HG02610 (cell line): Measurements from ENCODE around the gene CDCA7L.
"Not testable (repeated sequence)": the region's sequence is repeated elsewhere in the genome, so short reads cannot be mapped to it uniquely, and the experiment has no call there.

ENCODE experiments used
- ATAC-seq: cut with Tn5 transposase; IDR thresholded peaks from one replicate; pipeline ENCODE4 v1.9.1; 2021; ENCODE audit warnings: mild to moderate bottlenecking, moderate library complexity; ENCODE audit not compliant: unreplicated experiment

Gene CDCA7L

GRCh38 chr7:21944616-21945453 is 864 bp downstream of the CDCA7L start:
- ATAC-seq = no peak

GRCh38 chr7:21943436-21943835 is 2.3 kb downstream of the CDCA7L start:
- no peak for ATAC-seq

GRCh38 chr7:21942955-21943354 is 2.7 kb downstream of the CDCA7L start:
- ATAC-seq = no peak

GRCh38 chr7:21941611-21942141 is 4.0 kb downstream of the CDCA7L start:
- peak; percentile 25 for ATAC-seq

GRCh38 chr7:21939858-21940372 is 5.8 kb downstream of the CDCA7L start:
- ATAC-seq = no peak

GRCh38 chr7:21939136-21939857 is 6.4 kb downstream of the CDCA7L start:
- ATAC-seq = peak; percentile 86

- no peak for ATAC-seq
These were observed 7.2 kb downstream of the CDCA7L start for GRCh38 chr7:21938463-21938862.

- no peak for ATAC-seq
These were observed 10.9 kb downstream of the CDCA7L start for GRCh38 chr7:21934808-21935207.

- not testable (repeated sequence) for ATAC-seq
These were observed 12.4 kb downstream of the CDCA7L start for GRCh38 chr7:21933293-21933692.

- no peak for ATAC-seq
These were observed 18.0 kb downstream of the CDCA7L start for GRCh38 chr7:21927693-21928092.

- ATAC-seq = no peak
These were observed 19.3 kb downstream of the CDCA7L start for GRCh38 chr7:21926448-21926847.

GRCh38 chr7:21923658-21924057 is 22.0 kb downstream of the CDCA7L start:
- ATAC-seq = no peak

GRCh38 chr7:21922605-21923004 is 23.1 kb downstream of the CDCA7L start:
- no peak for ATAC-seq

GRCh38 chr7:21920936-21921335 is 24.8 kb downstream of the CDCA7L start:
- no peak for ATAC-seq

- ATAC-seq = no peak
These were observed 27.5 kb downstream of the CDCA7L start for GRCh38 chr7:21918216-21918615.

- no peak for ATAC-seq
These were observed 29.1 kb downstream of the CDCA7L start for GRCh38 chr7:21916629-21917028.

- no peak for ATAC-seq
These were observed 29.5 kb downstream of the CDCA7L start for GRCh38 chr7:21916176-21916575.

- ATAC-seq = no peak
These were observed 30.6 kb downstream of the CDCA7L start for GRCh38 chr7:21915140-21915539.

GRCh38 chr7:21914671-21915070 is 31.0 kb downstream of the CDCA7L start:
- no peak for ATAC-seq

GRCh38 chr7:21912931-21913780 is 32.5 kb downstream of the CDCA7L start:
- ATAC-seq = no peak

- ATAC-seq = no peak
These were observed 33.4 kb downstream of the CDCA7L start for GRCh38 chr7:21912305-21912704.
